ENCODE measurements around the gene CPNE2.

GRCh38 chr16:57147381-57148221 lies 55.2 kb downstream of the CPNE2 start:
- TF ChIP-seq POLR2A (IDR thresholded peaks at IDR 0.05) (no peak), CTCF (IDR thresholded peaks at IDR 0.05) (no peak)

Data from testis (tissue), 2 donors.